Neural progenitor cell (in vitro differentiated cells): Measurements from ENCODE around the gene GPR82. TPM values are rescaled to one million over a fixed set of nuclear protein-coding genes. Genes with fewer than 3 reads are reported as not detected.
"Not testable (repeated sequence)": the region's sequence is repeated elsewhere in the genome, so short reads cannot be mapped to it uniquely, and the experiment has no call there.

Experiments used
- DNase-seq: peaks from one replicate; pipeline ENCODE4 v3.0.0-alpha.2; 2016; ENCODE audit warnings: low spot score
- H2AFZ ChIP-seq: fragments of 200-600 bp; sonication (generic); replicated peaks from 2 replicates; pipeline ENCODE4 v1.6.1; 2016; ENCODE audit warnings: antibody characterized with exemption
- H3F3A ChIP-seq: fragments of 200-600 bp; sonication (generic); 2 replicates; pipeline ENCODE4 v1.6.1; 2016; ENCODE audit warnings: antibody characterized with exemption, low read depth
- H3K27ac ChIP-seq: fragments of 200-600 bp; sonication (generic); 2 replicates; pipeline ENCODE4 v1.5.1; 2016; ENCODE audit warnings: mild to moderate bottlenecking
- H3K27me3 ChIP-seq: fragments of 200-600 bp; sonication (generic); 2 replicates; pipeline ENCODE4 v1.6.1; 2016; ENCODE audit warnings: mild to moderate bottlenecking, moderate library complexity
- H3K36me3 ChIP-seq: fragments of 200-600 bp; sonication (generic); 2 replicates; pipeline ENCODE4 v1.5.1; 2016
- H3K4me1 ChIP-seq: fragments of 200-600 bp; sonication (generic); 2 replicates; pipeline ENCODE4 v1.6.1; 2016; ENCODE audit warnings: mixed run types
- H3K4me2 ChIP-seq: fragments of 200-600 bp; sonication (generic); 2 replicates; pipeline ENCODE4 v1.6.1; 2016
- H3K4me3 ChIP-seq: fragments of 200-600 bp; sonication (generic); 2 replicates; pipeline ENCODE4 v1.5.1; 2016
- H3K79me2 ChIP-seq: fragments of 200-600 bp; sonication (generic); 2 replicates; pipeline ENCODE4 v1.6.1; 2016; ENCODE audit warnings: low read depth
- H3K9ac ChIP-seq: fragments of 200-600 bp; sonication (generic); 2 replicates; pipeline ENCODE4 v1.6.1; 2016
- H3K9me3 ChIP-seq: fragments of 200-600 bp; sonication (generic); 2 replicates; pipeline ENCODE4 v1.5.1; 2016; ENCODE audit warnings: low read depth
- H4K20me1 ChIP-seq: fragments of 200-600 bp; sonication (generic); 2 replicates; pipeline ENCODE4 v1.6.1; 2016; ENCODE audit warnings: low read depth
- H3K27ac Mint-ChIP-seq: 3 replicates; pipeline ENCODE4 v1.8.0; 2021; ENCODE audit warnings: mixed read lengths
- H3K27me3 Mint-ChIP-seq: 2 replicates; pipeline ENCODE4 v1.8.0; 2022; ENCODE audit warnings: low read depth, mild to moderate bottlenecking, inconsistent platforms, moderate library complexity, mixed read lengths; ENCODE audit not compliant: insufficient read depth
- H3K36me3 Mint-ChIP-seq: 3 replicates; pipeline ENCODE4 v1.8.0; 2021; ENCODE audit warnings: mixed read lengths
- H3K4me1 Mint-ChIP-seq: 3 replicates; pipeline ENCODE4 v1.8.0; 2021; ENCODE audit warnings: mixed read lengths
- H3K4me3 Mint-ChIP-seq: 3 replicates; pipeline ENCODE4 v1.8.0; 2021; ENCODE audit warnings: mild to moderate bottlenecking, moderate library complexity, mixed read lengths
- H3K9me3 Mint-ChIP-seq: 3 replicates; pipeline ENCODE4 v1.8.0; 2020; ENCODE audit warnings: mixed read lengths
- CTCF ChIP-seq: fragments of 200-600 bp; sonication (generic); IDR thresholded peaks from 2 replicates; pipeline ENCODE4 v1.5.1; 2017; ENCODE audit warnings: antibody characterized with exemption, mild to moderate bottlenecking
- EZH2 ChIP-seq: fragments of 200-600 bp; sonication (generic); IDR thresholded peaks from 2 replicates; pipeline ENCODE4 v1.6.1; 2017; ENCODE audit warnings: antibody characterized with exemption, mild to moderate bottlenecking, moderate library complexity
- EZH2phosphoT487 ChIP-seq: fragments of 200-600 bp; sonication (generic); IDR thresholded peaks from 2 replicates; pipeline ENCODE4 v1.6.1; 2017; ENCODE audit warnings: antibody characterized with exemption
- total RNA-seq: library from RNA; depleted of rRNA; stranded (reverse); fragments of >200 nt; gene quantifications from 2 replicates; pipeline ENCODE4 v1.2.3, GENCODE V29; 2015; ENCODE audit warnings: low replicate concordance

The GPR82 gene
- total RNA-seq, 1 donor from 2014 or later, result not detected

GRCh38 chrX:41718481-41719235, 5.3 kb upstream of the GPR82 start:
- DNase-seq, result peak; percentile 83
- H3K79me2 ChIP-seq, result no peaks in the 10 kb centered on the region
- no peak overlapping the region for H3K4me3 Mint-ChIP-seq
- no peaks in the 10 kb centered on the region for H3K27me3 ChIP-seq
- TF ChIP-seq CTCF (peak; percentile 43), EZH2phosphoT487 (no peak)
- H3K9me3 Mint-ChIP-seq, result peaks cover 9% of the 10 kb centered on the region
- H2AFZ ChIP-seq, result no peak overlapping the region
- peak overlapping the region; percentile 17 for H3K4me2 ChIP-seq
- no peak overlapping the region for H3K9ac ChIP-seq
- H3K27ac Mint-ChIP-seq, result peak overlapping the region; percentile 95
- H3K4me3 ChIP-seq, result peak overlapping the region; percentile 3
- peaks cover 21% of the 10 kb centered on the region for H3F3A ChIP-seq
- peaks cover 15% of the 10 kb centered on the region for H3K4me1 Mint-ChIP-seq
- peaks cover 7% of the 10 kb centered on the region for H3K36me3 Mint-ChIP-seq
- no peaks in the 10 kb centered on the region for H4K20me1 ChIP-seq
- no peaks in the 10 kb centered on the region for H3K36me3 ChIP-seq
- no peaks in the 10 kb centered on the region for H3K9me3 ChIP-seq
- H3K27me3 Mint-ChIP-seq, result no peaks in the 10 kb centered on the region
- peaks cover 30% of the 10 kb centered on the region for H3K4me1 ChIP-seq
- peak overlapping the region; percentile 62 for H3K27ac ChIP-seq

DNA sequence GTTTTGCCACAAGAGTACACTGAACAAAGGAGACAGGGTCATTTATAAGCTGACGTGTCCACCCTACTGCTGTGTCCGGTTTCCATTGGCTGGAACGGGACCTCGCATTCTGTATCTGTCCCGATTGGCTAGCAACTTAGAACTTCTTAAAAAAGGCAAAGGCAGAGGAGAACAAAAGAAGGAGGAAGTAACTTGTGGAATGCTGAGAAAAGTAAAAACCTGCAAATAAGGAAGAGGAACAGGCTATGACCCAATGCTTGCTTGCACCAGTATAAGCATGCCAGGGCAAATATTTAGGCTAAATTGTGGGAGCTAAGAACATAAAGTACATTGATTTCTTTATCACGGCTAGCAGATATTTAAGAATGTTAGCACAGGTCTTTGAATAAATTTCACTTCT, 4.4 kb upstream of the GPR82 start:
- H2AFZ ChIP-seq, DNase-seq, H3K27me3 Mint-ChIP-seq, H3K9ac ChIP-seq, H3K36me3 Mint-ChIP-seq, H3K4me3 Mint-ChIP-seq, H3K9me3 ChIP-seq, H3K4me3 ChIP-seq, H3K79me2 ChIP-seq, H3K36me3 ChIP-seq, H4K20me1 ChIP-seq, H3K27ac Mint-ChIP-seq, H3K9me3 Mint-ChIP-seq, H3K27me3 ChIP-seq: not testable (repeated sequence)
- Histone ChIP-seq H3F3A (peaks cover 21% of the 10 kb centered on the region), H3K4me2 (peak overlapping the region; percentile 17), H3K4me1 (peaks cover 28% of the 10 kb centered on the region), H3K27ac (peak overlapping the region; percentile 62)
- peaks cover 15% of the 10 kb centered on the region for H3K4me1 Mint-ChIP-seq

GRCh38 chrX:41720125-41720779, 3.7 kb upstream of the GPR82 start:
- Histone ChIP-seq H3K4me3 (no peak overlapping the region), H3K79me2 (no peaks in the 10 kb centered on the region), H3K4me1 (peaks cover 28% of the 10 kb centered on the region), H3K27me3 (no peaks in the 10 kb centered on the region), H2AFZ (no peak overlapping the region), H3K27ac (peak overlapping the region; percentile 62), H3K9me3 (no peaks in the 10 kb centered on the region), H4K20me1 (no peaks in the 10 kb centered on the region), H3K9ac (no peak overlapping the region), H3F3A (peaks cover 21% of the 10 kb centered on the region), H3K4me2 (no peak overlapping the region), H3K36me3 (no peaks in the 10 kb centered on the region)
- DNase-seq, result no peak
- peaks cover 15% of the 10 kb centered on the region for H3K4me1 Mint-ChIP-seq
- TF ChIP-seq CTCF (no peak), EZH2 (no peak), EZH2phosphoT487 (no peak)
- H3K36me3 Mint-ChIP-seq, result peaks cover 7% of the 10 kb centered on the region
- no peak overlapping the region for H3K27ac Mint-ChIP-seq
- peaks cover 9% of the 10 kb centered on the region for H3K9me3 Mint-ChIP-seq
- H3K4me3 Mint-ChIP-seq, result no peak overlapping the region
- no peaks in the 10 kb centered on the region for H3K27me3 Mint-ChIP-seq

DNA sequence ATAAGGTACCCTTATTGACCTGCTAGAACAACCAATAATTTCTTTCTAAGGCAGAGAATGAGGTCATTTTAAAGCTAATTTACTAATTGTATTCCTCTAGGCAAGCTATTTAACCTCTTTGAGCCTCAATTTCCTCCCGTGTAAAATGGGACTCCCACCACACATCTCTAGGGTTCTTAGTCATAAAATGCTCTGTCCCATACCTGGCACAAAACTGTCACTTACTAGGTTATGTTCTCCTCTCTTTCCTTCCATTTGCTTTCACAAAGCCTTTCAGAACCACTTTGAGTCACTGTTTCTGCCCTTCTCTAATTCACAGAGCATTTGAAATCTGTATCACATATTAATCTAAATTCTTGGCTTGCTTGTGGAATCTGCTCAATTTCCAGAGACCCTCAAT, 2.4 kb upstream of the GPR82 start:
- Histone ChIP-seq H3K36me3 (no peaks in the 10 kb centered on the region), H3K9ac (no peak overlapping the region), H3K27me3 (no peaks in the 10 kb centered on the region), H3K27ac (no peak overlapping the region), H3K9me3 (no peaks in the 10 kb centered on the region), H3K4me1 (peaks cover 28% of the 10 kb centered on the region), H3F3A (peaks cover 21% of the 10 kb centered on the region), H2AFZ (no peak overlapping the region), H4K20me1 (no peaks in the 10 kb centered on the region), H3K4me2 (no peak overlapping the region), H3K4me3 (no peak overlapping the region), H3K79me2 (no peaks in the 10 kb centered on the region)
- Mint-ChIP-seq H3K27me3 (no peaks in the 10 kb centered on the region), H3K4me3 (no peak overlapping the region), H3K27ac (no peak overlapping the region), H3K4me1 (peaks cover 15% of the 10 kb centered on the region), H3K9me3 (peaks cover 9% of the 10 kb centered on the region), H3K36me3 (peaks cover 7% of the 10 kb centered on the region)
- TF ChIP-seq EZH2 (no peak), CTCF (no peak), EZH2phosphoT487 (no peak)
- no peak for DNase-seq
